Measurements from ENCODE around the gene HMGCS2.

HMGCS2 gene

GRCh38 chr1:119702384-119702783, 66.3 kb downstream of the HMGCS2 start:
- no peak for DNase-seq (ENCODE audit: low read depth)
- no peak for TF ChIP-seq CTCF (IDR thresholded peaks at IDR 0.05; ENCODE audit: low read depth, low read length, missing control alignments)
- no peak overlapping the region for H3K4me3 ChIP-seq (ENCODE audit: low read depth, low read length)

- no peak for DNase-seq (ENCODE audit: low read depth)
- no peak overlapping the region for H3K4me3 ChIP-seq (ENCODE audit: low read depth, low read length)
- TF ChIP-seq CTCF (IDR thresholded peaks at IDR 0.05; ENCODE audit: low read depth, low read length, missing control alignments): no peak
These were observed 67.0 kb downstream of the HMGCS2 start for GRCh38 chr1:119701659-119702058.

GRCh38 chr1:119700326-119700725, 68.4 kb downstream of the HMGCS2 start:
- TF ChIP-seq CTCF (IDR thresholded peaks at IDR 0.05; ENCODE audit: low read depth, low read length, missing control alignments): no peak
- no peak for DNase-seq (ENCODE audit: low read depth)
- H3K4me3 ChIP-seq (ENCODE audit: low read depth, low read length): no peak overlapping the region
